A549 (cell line): ENCODE data around the gene SEL1L3.

Source experiments
- BHLHE40 ChIP-seq: IDR thresholded peaks from 2 replicates; pipeline ENCODE4 v1.6.1; 2012; ENCODE audit warnings: low read depth, low read length, inconsistent platforms
- CHD2 ChIP-seq: fragments of 150-350 bp; IDR thresholded peaks from 2 replicates; pipeline ENCODE4 v1.6.1; 2014; ENCODE audit warnings: low read length; ENCODE audit not compliant: partially characterized antibody
- CTCF ChIP-seq: fragments of >200 bp; sonication (Bioruptor Twin); formaldehyde crosslinking; IDR thresholded peaks from 3 replicates; pipeline ENCODE4 v1.5.1; 2016
- E2F6 ChIP-seq: IDR thresholded peaks from 2 replicates; pipeline ENCODE4 v1.6.1; 2012; ENCODE audit warnings: low read depth, borderline replicate concordance
- MAX ChIP-seq: IDR thresholded peaks from 2 replicates; pipeline ENCODE4 v1.6.1; 2012
- MYC ChIP-seq: IDR thresholded peaks from 2 replicates; pipeline ENCODE4 v1.6.1; 2012; ENCODE audit warnings: mild to moderate bottlenecking, inconsistent platforms, low read length, improper control_type of control experiment, borderline replicate concordance
- PHF8 ChIP-seq: fragments of 200-600 bp; sonication (generic); IDR thresholded peaks from 2 replicates; pipeline ENCODE4 v1.6.1; 2016; ENCODE audit warnings: low read depth, mild to moderate bottlenecking, antibody characterized with exemption, moderate library complexity, borderline replicate concordance
- POLR2AphosphoS2 ChIP-seq: conservative IDR thresholded peaks from 2 replicates; pipeline ENCODE4 v1.6.1; 2012; ENCODE audit warnings: low read length, improper control_type of control experiment, inconsistent platforms
- RFX5 ChIP-seq: fragments of 450-650 bp; IDR thresholded peaks from 2 replicates; pipeline ENCODE4 v1.7.1; 2014; ENCODE audit warnings: antibody characterized with exemption, mild to moderate bottlenecking, moderate library complexity
- SMC3 ChIP-seq: fragments of >200 bp; sonication (Bioruptor Twin); formaldehyde crosslinking; IDR thresholded peaks from 3 replicates; pipeline ENCODE4 v1.6.1; 2018; ENCODE audit warnings: inconsistent platforms
- ZNF302 ChIP-seq: fragments of 250-450 bp; sonication (Bioruptor Pico); IDR thresholded peaks from 2 replicates; pipeline ENCODE4 v1.9.0; 2021; ENCODE audit warnings: inconsistent platforms, mild to moderate bottlenecking, moderate library complexity

- TF ChIP-seq CTCF (no peak), SMC3 (no peak), CHD2 (no peak), RFX5 (no peak), PHF8 (no peak), MYC (no peak), MAX (no peak), POLR2AphosphoS2 (no peak), BHLHE40 (no peak), E2F6 (no peak), ZNF302 (CRISPR knock-in tag) (no peak)
Observed at GRCh38 chr4:25810461-25811373, 52.1 kb downstream of the SEL1L3 start.
